Activated CD8-positive, alpha-beta T cell treated with anti-CD3 and anti-CD28 coated beads for 36 hours (primary cell): ENCODE data around the gene MRPL20. TPM values are rescaled to one million over a fixed set of nuclear protein-coding genes. Genes with fewer than 3 reads are reported as not detected.
"Not testable (repeated sequence)": the region's sequence is repeated elsewhere in the genome, so short reads cannot be mapped to it uniquely, and the experiment has no call there.

Source experiments
- ATAC-seq: fragments of 200-7000 bp; cut with Tn5 transposase; one replicate; pipeline ENCODE4 v1.10.0; 2021; ENCODE audit warnings: mild to moderate bottlenecking, moderate library complexity
- CTCF ChIA-PET: fragments of 350-600 bp; sonication (Branson Sonifier 250); formaldehyde crosslinking; loops from one replicate; lab custom pipeline; 2021; ENCODE audit warnings: antibody characterized with exemption; lab: Charles Lee
- POLR2A ChIA-PET: fragments of 350-600 bp; sonication (Branson Sonifier 250); formaldehyde crosslinking; loops from one replicate; lab custom pipeline; 2021; ENCODE audit warnings: antibody characterized with exemption; lab: Charles Lee
- DNase-seq: peaks from one replicate; pipeline ENCODE4 v3.0.0-alpha.2; 2020
- H3K27ac Mint-ChIP-seq: one replicate; pipeline ENCODE4 v1.8.0; 2021; ENCODE audit warnings: mild to moderate bottlenecking, mixed read lengths
- H3K27me3 Mint-ChIP-seq: one replicate; pipeline ENCODE4 v1.8.0; 2021; ENCODE audit warnings: mixed read lengths
- H3K36me3 Mint-ChIP-seq: one replicate; pipeline ENCODE4 v1.8.0; 2021; ENCODE audit warnings: low read depth, mixed read lengths
- H3K4me1 Mint-ChIP-seq: one replicate; pipeline ENCODE4 v1.8.0; 2021; ENCODE audit warnings: low read depth, mixed read lengths
- H3K4me3 Mint-ChIP-seq: one replicate; pipeline ENCODE4 v1.8.0; 2021; ENCODE audit warnings: mild to moderate bottlenecking, moderate library complexity, mixed read lengths
- H3K9me3 Mint-ChIP-seq: one replicate; pipeline ENCODE4 v1.8.0; 2021; ENCODE audit warnings: mixed read lengths
- CTCF ChIP-seq: fragments of 200-600 bp; IDR thresholded peaks from one replicate; pipeline ENCODE4 v1.8.0; 2022; ENCODE audit warnings: antibody characterized with exemption, mild to moderate bottlenecking
- intact Hi-C: fragments of 100-400 bp; cut with micrococcal nuclease; formaldehyde crosslinking; loops from one replicate; pipeline ENCODE4 v1.10.0; 2022
- total RNA-seq, 2 experiments: library from RNA; stranded (reverse); gene quantifications; one replicate each; pipeline ENCODE4 v1.2.3, GENCODE V29; 2021

Gene MRPL20
- total RNA-seq, 2 experiments from 2014 or later: 127 to 129 TPM

DNA sequence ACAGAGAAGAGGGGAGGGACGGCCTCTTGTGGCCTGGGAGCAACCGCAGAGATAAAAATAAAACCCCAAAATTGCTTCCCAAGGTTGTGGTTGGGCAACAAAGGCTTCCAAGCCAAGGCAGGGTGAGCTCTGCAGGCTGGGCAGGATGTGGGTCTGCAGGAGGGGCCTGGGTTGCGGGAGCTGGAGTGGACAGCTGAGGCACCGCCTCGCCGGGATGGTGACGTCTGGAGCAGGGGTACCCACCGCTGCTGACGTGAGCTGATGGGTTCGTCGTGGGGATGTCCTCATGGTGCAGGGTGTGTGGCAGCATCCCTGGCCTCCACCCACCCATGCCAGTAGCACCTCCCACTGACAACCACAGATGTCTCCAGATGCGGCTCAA is 35.7 kb downstream of the MRPL20 start:
- Mint-ChIP-seq H3K27ac (no peak overlapping the region), H3K9me3 (no peaks in the 10 kb centered on the region), H3K27me3 (no peaks in the 10 kb centered on the region), H3K4me3 (no peak overlapping the region), H3K4me1 (peaks cover 28% of the 10 kb centered on the region), H3K36me3 (peaks cover 9% of the 10 kb centered on the region)
- DNase-seq (peak; percentile 71), ATAC-seq (peak; percentile 9)
- ChIA-PET POLR2A (interaction anchor here (1.0 to 2.0 kb wide), 12 partner anchors 13 to 593 kb away, joined by 3 to 11 read pairs (median 4); partner anchors contain the start of genes MRPL20 and MXRA8), CTCF (interaction anchor here (0.6 to 5.3 kb wide), 24 partner anchors 12 to 387 kb away, joined by 3 to 40 read pairs (median 4); partner anchors contain the start of gene CCNL2)
- intact Hi-C loops: no loop called here
- no peak for TF ChIP-seq CTCF

DNA sequence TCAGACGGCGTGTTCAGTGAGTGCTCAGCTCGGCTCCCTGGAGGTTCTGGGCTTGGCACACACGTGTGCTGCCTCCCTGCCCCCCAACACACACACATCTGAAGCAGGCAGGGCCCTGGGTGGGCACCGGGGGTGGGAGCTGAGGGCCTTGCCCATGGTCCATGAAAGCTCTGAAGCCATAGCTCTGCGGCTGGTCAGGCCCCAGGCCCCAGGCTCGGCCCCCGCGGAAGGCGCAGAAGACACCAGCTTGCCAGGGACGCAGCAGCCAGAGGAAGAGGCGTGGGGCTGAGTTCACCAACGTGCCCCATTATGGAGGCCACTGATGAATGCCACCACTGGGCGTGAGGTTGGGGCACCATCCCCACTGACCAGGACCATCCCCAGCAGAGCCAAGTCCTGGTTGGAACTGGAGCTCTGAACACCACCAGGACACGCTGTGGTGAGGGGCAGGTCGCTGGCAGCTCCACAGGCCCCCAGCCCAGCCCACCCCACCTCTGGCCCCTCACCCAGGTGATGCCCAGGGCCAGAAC is 36.3 kb downstream of the MRPL20 start:
- Mint-ChIP-seq H3K27me3 (no peaks in the 10 kb centered on the region), H3K9me3 (no peaks in the 10 kb centered on the region)

DNA sequence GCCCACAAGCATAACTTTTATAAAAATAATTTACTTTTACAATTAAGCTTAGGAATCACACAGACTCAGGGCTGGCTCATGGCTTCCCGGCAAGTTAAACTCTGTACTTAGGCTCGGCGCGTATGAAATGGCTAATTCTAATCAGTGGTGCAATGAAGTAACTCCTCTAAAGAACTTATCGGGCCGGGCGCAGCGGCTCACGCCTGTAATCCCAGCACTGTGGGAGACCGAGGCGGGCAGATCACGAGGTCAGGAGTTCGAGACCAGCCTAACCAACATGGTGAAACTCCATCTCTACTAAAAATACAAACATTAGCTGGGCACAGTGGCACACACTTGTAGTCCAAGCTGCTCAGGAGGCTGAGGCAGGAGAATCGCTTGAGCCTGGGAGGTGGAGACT is 37.0 kb downstream of the MRPL20 start:
- H3K27ac Mint-ChIP-seq, POLR2A ChIA-PET, DNase-seq, H3K9me3 Mint-ChIP-seq, H3K4me3 Mint-ChIP-seq, H3K27me3 Mint-ChIP-seq, H3K36me3 Mint-ChIP-seq, intact Hi-C loops, ATAC-seq: not testable (repeated sequence)
- CTCF ChIA-PET: interaction anchor here (1.3 to 5.3 kb wide), 3 partner anchors 17 to 247 kb away, joined by 5 to 40 read pairs (median 6); no protein-coding TSS in a partner anchor
- peaks cover 27% of the 10 kb centered on the region for H3K4me1 Mint-ChIP-seq

More for the DNA sequence above, 36.3 kb downstream of the MRPL20 start:
- TF ChIP-seq CTCF: no peak
- H3K4me3 Mint-ChIP-seq: no peak overlapping the region
- H3K36me3 Mint-ChIP-seq: peaks cover 9% of the 10 kb centered on the region
- peaks cover 27% of the 10 kb centered on the region for H3K4me1 Mint-ChIP-seq
- no peak overlapping the region for H3K27ac Mint-ChIP-seq
- DNase-seq: no peak
- ATAC-seq: no peak
- CTCF ChIA-PET: interaction anchor here (0.6 to 5.3 kb wide), 16 partner anchors 12 to 254 kb away, joined by 3 to 40 read pairs (median 6); partner anchors contain the start of gene CCNL2
- POLR2A ChIA-PET: interaction anchor here (1.1 to 2.0 kb wide), 6 partner anchors 13 to 593 kb away, joined by 3 to 10 read pairs (median 3); partner anchors contain the start of gene MXRA8
- intact Hi-C loops: no loop called here

DNA sequence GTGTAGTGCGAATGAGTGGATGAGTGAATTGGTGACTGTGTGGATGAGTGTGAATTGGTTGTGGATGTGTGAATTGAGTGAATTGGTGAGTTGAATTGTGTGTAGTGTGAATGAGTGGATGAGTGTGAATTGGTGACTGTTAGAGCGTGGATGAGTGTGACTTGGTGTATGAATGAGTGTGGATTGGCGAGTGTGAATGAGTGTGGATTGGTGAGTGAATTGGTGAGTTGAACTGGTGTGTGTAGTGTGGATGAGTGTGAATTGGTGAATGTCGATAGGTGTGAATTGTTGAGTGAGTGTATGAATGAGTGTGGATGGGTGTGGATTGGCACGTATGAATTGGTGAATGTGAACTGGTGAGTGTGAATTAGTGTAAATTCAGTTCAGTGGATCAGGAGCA is 39.8 kb downstream of the MRPL20 start:
- Mint-ChIP-seq H3K27ac (no peak overlapping the region), H3K9me3 (no peaks in the 10 kb centered on the region), H3K4me3 (no peak overlapping the region), H3K27me3 (no peaks in the 10 kb centered on the region), H3K4me1 (peaks cover 16% of the 10 kb centered on the region), H3K36me3 (no peaks in the 10 kb centered on the region)
- no peak for DNase-seq
- POLR2A ChIA-PET: no interaction called here
- intact Hi-C loops: no loop called here
- ATAC-seq: no peak
- TF ChIP-seq CTCF: no peak
- CTCF ChIA-PET: no interaction called here

DNA sequence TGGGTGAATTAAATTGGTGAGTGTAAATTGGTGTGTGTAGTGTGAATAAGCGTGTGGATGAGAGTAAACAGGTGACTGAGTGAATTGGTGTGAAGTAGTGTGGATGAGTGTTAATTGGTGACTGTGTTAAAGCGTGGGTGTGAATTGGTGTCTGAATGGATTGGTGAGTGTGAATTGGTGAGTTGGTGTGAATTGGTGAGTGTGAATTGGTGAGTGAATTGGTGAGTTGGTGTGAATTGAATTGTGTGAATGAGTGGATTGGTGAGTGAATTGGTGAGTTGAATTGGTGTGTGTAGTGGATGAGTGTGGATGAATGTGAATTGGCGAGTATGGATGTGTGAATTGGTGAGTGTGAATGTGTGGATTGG is 40.4 kb downstream of the MRPL20 start:
- POLR2A ChIA-PET: no interaction called here
- no peak overlapping the region for H3K27ac Mint-ChIP-seq
- H3K27me3 Mint-ChIP-seq: no peaks in the 10 kb centered on the region
- intact Hi-C loops: no loop called here
- H3K4me1 Mint-ChIP-seq: peaks cover 10% of the 10 kb centered on the region
- no peak for TF ChIP-seq CTCF
- ATAC-seq (no peak), DNase-seq (no peak)
- H3K36me3 Mint-ChIP-seq: no peaks in the 10 kb centered on the region
- CTCF ChIA-PET: no interaction called here
- no peak overlapping the region for H3K4me3 Mint-ChIP-seq
- no peaks in the 10 kb centered on the region for H3K9me3 Mint-ChIP-seq
